ENCODE results near the gene CDH4. TPM values are rescaled to one million over a fixed set of nuclear protein-coding genes. Genes with fewer than 3 reads are reported as not detected.

The CDH4 gene
- total and polyA plus RNA-seq, 9 of the 15 experiments (the other 6 are each of a cell fraction or from before 2014, with no cell fraction given), result 0.04 TPM; not detected in 8

GRCh38 chr20:61521687-61522420 is 269.8 kb downstream of the CDH4 start (continued):
- TF ChIP-seq, protein P1, sequence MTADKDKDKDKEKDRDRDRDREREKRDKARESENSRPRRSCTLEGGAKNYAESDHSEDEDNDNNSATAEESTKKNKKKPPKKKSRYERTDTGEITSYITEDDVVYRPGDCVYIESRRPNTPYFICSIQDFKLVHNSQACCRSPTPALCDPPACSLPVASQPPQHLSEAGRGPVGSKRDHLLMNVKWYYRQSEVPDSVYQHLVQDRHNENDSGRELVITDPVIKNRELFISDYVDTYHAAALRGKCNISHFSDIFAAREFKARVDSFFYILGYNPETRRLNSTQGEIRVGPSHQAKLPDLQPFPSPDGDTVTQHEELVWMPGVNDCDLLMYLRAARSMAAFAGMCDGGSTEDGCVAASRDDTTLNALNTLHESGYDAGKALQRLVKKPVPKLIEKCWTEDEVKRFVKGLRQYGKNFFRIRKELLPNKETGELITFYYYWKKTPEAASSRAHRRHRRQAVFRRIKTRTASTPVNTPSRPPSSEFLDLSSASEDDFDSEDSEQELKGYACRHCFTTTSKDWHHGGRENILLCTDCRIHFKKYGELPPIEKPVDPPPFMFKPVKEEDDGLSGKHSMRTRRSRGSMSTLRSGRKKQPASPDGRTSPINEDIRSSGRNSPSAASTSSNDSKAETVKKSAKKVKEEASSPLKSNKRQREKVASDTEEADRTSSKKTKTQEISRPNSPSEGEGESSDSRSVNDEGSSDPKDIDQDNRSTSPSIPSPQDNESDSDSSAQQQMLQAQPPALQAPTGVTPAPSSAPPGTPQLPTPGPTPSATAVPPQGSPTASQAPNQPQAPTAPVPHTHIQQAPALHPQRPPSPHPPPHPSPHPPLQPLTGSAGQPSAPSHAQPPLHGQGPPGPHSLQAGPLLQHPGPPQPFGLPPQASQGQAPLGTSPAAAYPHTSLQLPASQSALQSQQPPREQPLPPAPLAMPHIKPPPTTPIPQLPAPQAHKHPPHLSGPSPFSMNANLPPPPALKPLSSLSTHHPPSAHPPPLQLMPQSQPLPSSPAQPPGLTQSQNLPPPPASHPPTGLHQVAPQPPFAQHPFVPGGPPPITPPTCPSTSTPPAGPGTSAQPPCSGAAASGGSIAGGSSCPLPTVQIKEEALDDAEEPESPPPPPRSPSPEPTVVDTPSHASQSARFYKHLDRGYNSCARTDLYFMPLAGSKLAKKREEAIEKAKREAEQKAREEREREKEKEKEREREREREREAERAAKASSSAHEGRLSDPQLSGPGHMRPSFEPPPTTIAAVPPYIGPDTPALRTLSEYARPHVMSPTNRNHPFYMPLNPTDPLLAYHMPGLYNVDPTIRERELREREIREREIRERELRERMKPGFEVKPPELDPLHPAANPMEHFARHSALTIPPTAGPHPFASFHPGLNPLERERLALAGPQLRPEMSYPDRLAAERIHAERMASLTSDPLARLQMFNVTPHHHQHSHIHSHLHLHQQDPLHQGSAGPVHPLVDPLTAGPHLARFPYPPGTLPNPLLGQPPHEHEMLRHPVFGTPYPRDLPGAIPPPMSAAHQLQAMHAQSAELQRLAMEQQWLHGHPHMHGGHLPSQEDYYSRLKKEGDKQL (CRISPR knock-in tag; IDR thresholded peaks at IDR 0.05; ENCODE audit: borderline replicate concordance), result no peak
- TF ChIP-seq, protein P2, sequence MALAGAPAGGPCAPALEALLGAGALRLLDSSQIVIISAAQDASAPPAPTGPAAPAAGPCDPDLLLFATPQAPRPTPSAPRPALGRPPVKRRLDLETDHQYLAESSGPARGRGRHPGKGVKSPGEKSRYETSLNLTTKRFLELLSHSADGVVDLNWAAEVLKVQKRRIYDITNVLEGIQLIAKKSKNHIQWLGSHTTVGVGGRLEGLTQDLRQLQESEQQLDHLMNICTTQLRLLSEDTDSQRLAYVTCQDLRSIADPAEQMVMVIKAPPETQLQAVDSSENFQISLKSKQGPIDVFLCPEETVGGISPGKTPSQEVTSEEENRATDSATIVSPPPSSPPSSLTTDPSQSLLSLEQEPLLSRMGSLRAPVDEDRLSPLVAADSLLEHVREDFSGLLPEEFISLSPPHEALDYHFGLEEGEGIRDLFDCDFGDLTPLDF (CRISPR knock-in tag; IDR thresholded peaks at IDR 0.05), result no peak
- TF ChIP-seq TCF7L2 (IDR thresholded peaks at IDR 0.05; ENCODE audit: low read depth, low read length), result no peak
- TF ChIP-seq CHAMP1 (IDR thresholded peaks at IDR 0.05), result no peak
- TF ChIP-seq ERF (CRISPR knock-in tag; IDR thresholded peaks at IDR 0.05), result no peak
- no peak for TF ChIP-seq CHCHD3 (CRISPR knock-in tag; IDR thresholded peaks at IDR 0.05)
- TF ChIP-seq ZC3H4 (CRISPR knock-in tag; IDR thresholded peaks at IDR 0.05; ENCODE audit: borderline replicate concordance), result no peak
- no peak for TF ChIP-seq RBM15 (IDR thresholded peaks at IDR 0.05; ENCODE audit: insufficient read depth, low read length)
- TF ChIP-seq, protein P3, sequence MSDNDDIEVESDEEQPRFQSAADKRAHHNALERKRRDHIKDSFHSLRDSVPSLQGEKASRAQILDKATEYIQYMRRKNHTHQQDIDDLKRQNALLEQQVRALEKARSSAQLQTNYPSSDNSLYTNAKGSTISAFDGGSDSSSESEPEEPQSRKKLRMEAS (CRISPR knock-in tag; IDR thresholded peaks at IDR 0.05), result no peak
- TF ChIP-seq, protein P4, sequence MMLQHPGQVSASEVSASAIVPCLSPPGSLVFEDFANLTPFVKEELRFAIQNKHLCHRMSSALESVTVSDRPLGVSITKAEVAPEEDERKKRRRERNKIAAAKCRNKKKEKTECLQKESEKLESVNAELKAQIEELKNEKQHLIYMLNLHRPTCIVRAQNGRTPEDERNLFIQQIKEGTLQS (IDR thresholded peaks at IDR 0.05), result peak; percentile 40
- TF ChIP-seq, protein P4 (CRISPR knock-in tag; conservative IDR thresholded peaks at IDR 0.05), result no peak
- no peak for TF ChIP-seq CBX2 (IDR thresholded peaks at IDR 0.05; ENCODE audit: insufficient read depth, low read length, poor library complexity, severe bottlenecking)
- TF ChIP-seq NR2F6 (CRISPR knock-in tag; IDR thresholded peaks at IDR 0.05), result no peak
- no peak for TF ChIP-seq SRSF3 (IDR thresholded peaks at IDR 0.05; ENCODE audit: insufficient read depth, low read length)
- TF ChIP-seq E2F3 (CRISPR knock-in tag; IDR thresholded peaks at IDR 0.05), result no peak
- TF ChIP-seq SAFB2 (IDR thresholded peaks at IDR 0.05; ENCODE audit: borderline replicate concordance, low read depth, low read length, severe bottlenecking), result no peak
- no peak for TF ChIP-seq CCAR2 (IDR thresholded peaks at IDR 0.05; ENCODE audit: low read depth, low read length)
